Ectodermal cell (in vitro differentiated cells): ENCODE data around the gene G6PC3.

Experiments
- H3K27ac ChIP-seq: 2 replicates; pipeline ENCODE4 v1.7.0; 2013; ENCODE audit warnings: mild to moderate bottlenecking, low read depth, low read length; ENCODE audit not compliant: insufficient read depth, poor library complexity, severe bottlenecking
- H3K27me3 ChIP-seq: 2 replicates; pipeline ENCODE4 v1.7.0; 2013; ENCODE audit warnings: mild to moderate bottlenecking, low read length; ENCODE audit not compliant: insufficient read depth, control insufficient read depth, poor library complexity, severe bottlenecking
- H3K36me3 ChIP-seq: one replicate; pipeline ENCODE4 v1.7.0; 2013; ENCODE audit warnings: low read length; ENCODE audit not compliant: control insufficient read depth, insufficient read depth
- H3K4me1 ChIP-seq: one replicate; pipeline ENCODE4 v1.7.0; 2013; ENCODE audit warnings: low read length; ENCODE audit not compliant: control insufficient read depth, insufficient read depth
- H3K4me3 ChIP-seq: 2 replicates; pipeline ENCODE4 v1.7.0; 2013; ENCODE audit warnings: low read depth, low read length, control low read depth; ENCODE audit not compliant: insufficient read depth
- H3K9me3 ChIP-seq: 2 replicates; pipeline ENCODE4 v1.7.0; 2013; ENCODE audit warnings: mild to moderate bottlenecking, low read length, moderate library complexity; ENCODE audit not compliant: control insufficient read depth
- WGBS, 2 experiments: methylation state at CpG; one replicate each; pipeline ENCODE4 v1.1.7; 2013; ENCODE audit warnings: missing lambda C conversion rate in 2 of 2; 5-methylcytosine and 5-hydroxymethylcytosine counted together

Gene G6PC3

DNA sequence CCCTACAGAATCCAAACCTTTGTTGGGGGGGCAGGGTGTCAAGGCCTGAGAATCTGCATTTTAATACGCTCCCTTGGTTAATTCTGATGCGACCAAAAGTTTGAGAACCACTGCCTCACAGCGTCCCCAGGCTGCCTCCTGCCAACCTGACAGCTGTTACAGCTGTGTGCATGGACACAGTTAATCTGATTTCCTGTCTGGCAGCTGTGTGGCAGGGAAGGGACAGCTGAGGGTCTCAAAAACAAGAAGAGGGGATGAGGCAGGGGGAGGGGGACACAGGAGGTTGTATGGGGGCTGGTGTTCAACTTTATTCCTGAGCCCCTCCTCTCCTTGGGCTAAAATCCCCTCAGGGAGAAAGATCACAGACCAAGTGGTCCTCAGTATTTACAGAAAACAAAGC, 35.4 kb downstream of the G6PC3 start:
- WGBS, 2 experiments, result 26 to 35% methylated on average over 3 of the region's 3 CpGs
- H3K4me1 ChIP-seq, result peaks cover 14% of the 10 kb centered on the region

GRCh38 chr17:44106801-44107200, 36.3 kb downstream of the G6PC3 start:
- Histone ChIP-seq H3K27ac (no peak overlapping the region), H3K4me3 (no peak overlapping the region), H3K27me3 (no peaks in the 10 kb centered on the region), H3K9me3 (no peaks in the 10 kb centered on the region), H3K4me1 (peaks cover 23% of the 10 kb centered on the region), H3K36me3 (no peaks in the 10 kb centered on the region)
- 94 to 96% methylated on average over 4 of the region's 4 CpGs for WGBS, 2 experiments

More for the DNA sequence above, 35.4 kb downstream of the G6PC3 start:
- no peak overlapping the region for H3K4me3 ChIP-seq
- no peaks in the 10 kb centered on the region for H3K27me3 ChIP-seq
- H3K27ac ChIP-seq, result no peak overlapping the region
- H3K36me3 ChIP-seq, result no peaks in the 10 kb centered on the region
- H3K9me3 ChIP-seq, result no peaks in the 10 kb centered on the region

DNA sequence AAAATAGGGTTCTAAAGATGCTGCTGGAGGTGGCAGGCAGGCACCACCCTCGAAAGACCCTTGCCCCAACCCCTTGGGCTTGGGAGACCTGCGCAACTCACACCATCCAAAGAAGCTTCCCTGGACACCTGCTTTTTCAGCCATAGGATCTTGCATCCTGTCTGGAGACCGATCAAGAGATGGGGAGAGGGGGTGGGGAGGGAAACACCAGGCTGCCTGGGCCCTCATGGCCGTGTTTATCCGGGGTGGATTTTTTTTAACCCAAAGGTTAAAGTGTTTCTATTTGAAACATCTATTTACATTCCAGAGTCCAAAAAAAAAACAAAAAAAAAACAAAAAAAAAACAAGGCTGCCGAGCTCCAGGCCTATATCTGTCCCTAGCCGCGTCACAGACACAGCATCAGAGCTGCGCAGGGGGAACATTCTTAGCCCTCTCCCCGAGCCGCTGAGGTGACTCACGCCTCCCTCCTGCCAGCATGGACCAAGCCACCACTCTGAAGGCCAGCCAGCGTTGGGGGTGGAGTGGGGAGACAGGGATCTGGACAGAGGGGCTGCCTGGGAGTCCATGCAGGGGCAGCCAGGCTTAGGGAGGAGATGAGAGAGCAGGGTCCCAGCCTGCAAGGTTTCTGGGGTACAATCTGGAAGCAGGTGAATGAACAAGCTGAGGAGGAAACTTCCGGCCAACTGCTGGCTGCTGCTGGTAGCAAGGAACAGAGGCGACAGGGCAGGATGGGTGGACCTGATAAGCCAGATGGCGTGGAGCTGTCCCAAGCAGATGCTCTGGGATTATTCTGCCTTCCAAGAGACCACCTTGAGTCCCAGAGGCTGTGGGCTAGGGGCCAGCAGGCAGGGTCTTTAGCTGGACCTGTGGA, 38.1 kb downstream of the G6PC3 start:
- H3K4me3 ChIP-seq, result no peak overlapping the region
- H3K9me3 ChIP-seq, result no peaks in the 10 kb centered on the region
- H3K27ac ChIP-seq, result no peak overlapping the region
- H3K27me3 ChIP-seq, result no peaks in the 10 kb centered on the region
- WGBS, 2 experiments, result 73 to 79% methylated on average over 16 of the region's 16 CpGs
- H3K4me1 ChIP-seq, result peaks cover 27% of the 10 kb centered on the region
- no peaks in the 10 kb centered on the region for H3K36me3 ChIP-seq

- Histone ChIP-seq H3K4me1 (peaks cover 27% of the 10 kb centered on the region), H3K9me3 (no peaks in the 10 kb centered on the region), H3K4me3 (no peak overlapping the region), H3K27me3 (no peaks in the 10 kb centered on the region), H3K27ac (no peak overlapping the region), H3K36me3 (no peaks in the 10 kb centered on the region)
- WGBS, 2 experiments, result 67 to 70% methylated on average over 4 of the region's 4 CpGs
These were observed 38.7 kb downstream of the G6PC3 start for GRCh38 chr17:44109312-44109630.

- Histone ChIP-seq H3K36me3 (peaks cover 3% of the 10 kb centered on the region), H3K9me3 (no peaks in the 10 kb centered on the region), H3K4me1 (peaks cover 27% of the 10 kb centered on the region), H3K27me3 (no peaks in the 10 kb centered on the region), H3K27ac (no peak overlapping the region), H3K4me3 (no peak overlapping the region)
- 90 to 92% methylated on average over 10 of the region's 10 CpGs for WGBS, 2 experiments
These were observed 39.6 kb downstream of the G6PC3 start for GRCh38 chr17:44110011-44110686.

GRCh38 chr17:44110823-44111633, 40.5 kb downstream of the G6PC3 start:
- Histone ChIP-seq H3K27me3 (no peaks in the 10 kb centered on the region), H3K36me3 (peaks cover 3% of the 10 kb centered on the region), H3K27ac (no peak overlapping the region), H3K4me1 (peaks cover 19% of the 10 kb centered on the region), H3K4me3 (no peak overlapping the region), H3K9me3 (no peaks in the 10 kb centered on the region)
- WGBS, 2 experiments, result 17 to 20% methylated on average over 28 of the region's 28 CpGs

DNA sequence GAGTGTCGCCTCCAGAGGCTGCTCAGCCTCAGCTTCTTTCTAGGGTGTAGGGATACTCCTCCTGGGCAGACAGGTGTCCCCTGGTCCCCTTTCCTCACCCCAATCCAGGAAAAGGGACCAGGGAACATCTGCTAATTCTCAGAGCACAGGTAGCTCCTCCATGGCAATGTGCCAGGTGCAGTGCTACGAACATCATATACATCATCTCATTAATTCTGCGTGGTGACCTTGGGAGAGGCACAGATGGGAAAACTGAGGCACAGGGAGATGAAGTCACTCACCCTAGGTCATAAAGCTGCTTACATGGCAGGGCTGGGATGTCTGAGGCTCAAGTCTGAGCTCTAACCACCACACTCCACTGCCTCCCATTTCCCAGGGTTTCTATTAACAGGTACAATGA, 41.2 kb downstream of the G6PC3 start:
- Histone ChIP-seq H3K9me3 (no peaks in the 10 kb centered on the region), H3K4me3 (no peak overlapping the region), H3K27ac (no peak overlapping the region), H3K27me3 (no peaks in the 10 kb centered on the region), H3K4me1 (peaks cover 19% of the 10 kb centered on the region), H3K36me3 (peaks cover 3% of the 10 kb centered on the region)
- WGBS, 2 experiments, result 86 to 88% methylated on average over 3 of the region's 3 CpGs

DNA sequence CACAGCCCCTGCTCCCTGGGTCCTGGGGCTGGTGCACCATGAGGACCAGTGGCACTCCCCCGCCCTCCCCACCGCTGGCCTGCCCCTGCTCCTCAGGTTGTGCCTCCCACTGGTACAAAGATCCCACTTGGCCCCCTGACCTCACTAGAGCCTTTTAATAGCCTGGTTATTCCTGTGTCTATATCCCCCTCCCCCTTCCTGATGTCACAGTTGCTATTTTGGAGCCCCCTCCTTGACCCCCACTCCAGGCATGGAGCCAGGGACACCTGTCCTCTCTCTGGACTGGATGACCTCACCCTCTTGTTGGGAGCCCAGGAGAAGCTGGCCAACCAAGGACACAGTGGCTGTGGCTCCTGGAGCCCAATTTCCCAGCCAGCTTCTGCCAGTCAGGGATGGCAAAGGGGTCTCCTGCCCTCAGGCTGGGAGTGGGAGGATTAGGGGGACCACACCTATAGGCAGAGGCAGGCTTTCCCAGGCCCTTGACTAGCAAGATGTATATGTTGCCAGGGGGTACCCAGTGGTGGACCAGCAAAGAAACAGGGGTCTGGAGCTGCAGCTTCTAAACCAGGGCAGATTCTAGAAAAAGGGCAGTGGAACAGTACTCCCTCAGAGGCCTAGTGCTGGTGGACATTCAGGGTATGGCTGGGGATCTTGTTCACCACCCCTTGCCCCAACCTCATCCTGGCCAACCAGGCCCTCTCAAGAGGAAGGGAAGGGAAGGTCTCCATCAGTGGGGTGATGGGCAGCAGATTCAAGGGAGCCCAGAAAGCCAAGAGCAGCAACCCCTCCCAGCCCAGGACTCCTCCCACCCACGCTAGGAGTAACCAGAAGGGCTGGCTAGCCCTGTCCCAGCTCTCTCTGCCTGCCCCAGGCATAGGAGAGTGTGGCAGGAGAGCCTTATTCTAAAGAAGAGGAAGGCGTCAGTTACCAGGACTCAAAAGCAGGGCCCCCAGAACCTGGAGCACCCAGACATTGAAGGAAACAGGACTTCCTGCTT, 42.0 kb downstream of the G6PC3 start:
- H3K4me3 ChIP-seq, result no peak overlapping the region
- no peaks in the 10 kb centered on the region for H3K27me3 ChIP-seq
- WGBS, 2 experiments, result 86 to 87% methylated on average over 4 of the region's 4 CpGs
- peaks cover 3% of the 10 kb centered on the region for H3K36me3 ChIP-seq
- no peaks in the 10 kb centered on the region for H3K9me3 ChIP-seq
- peaks cover 19% of the 10 kb centered on the region for H3K4me1 ChIP-seq
- no peak overlapping the region for H3K27ac ChIP-seq

GRCh38 chr17:44113382-44113781, 42.8 kb downstream of the G6PC3 start:
- peaks cover 3% of the 10 kb centered on the region for H3K36me3 ChIP-seq

More at GRCh38 chr17:44113382-44113781, 42.8 kb downstream of the G6PC3 start:
- WGBS, 2 experiments, result 82 to 89% methylated on average over 1 of the region's 1 CpG
- Histone ChIP-seq H3K4me1 (peaks cover 24% of the 10 kb centered on the region), H3K9me3 (no peaks in the 10 kb centered on the region), H3K27ac (no peak overlapping the region), H3K4me3 (no peak overlapping the region), H3K27me3 (no peaks in the 10 kb centered on the region)
